HT-29 (cell line): Measurements from ENCODE around the gene DCBLD1. TPM values are rescaled to one million over a fixed set of nuclear protein-coding genes. Genes with fewer than 3 reads are reported as not detected.
"Not testable (repeated sequence)": the region's sequence is repeated elsewhere in the genome, so short reads cannot be mapped to it uniquely, and the experiment has no call there.

Source experiments
- DNase-seq: peaks from one replicate; pipeline ENCODE4 v3.0.0-alpha.2; 2015; ENCODE audit warnings: low spot score
- total RNA-seq: library from RNA; depleted of rRNA; stranded (reverse); fragments of >200 nt; shearing (Covaris generic); gene quantifications from 2 replicates; pipeline ENCODE4 v1.2.3, GENCODE V29; 2014; rRNA removed

Gene DCBLD1
- 18.8 and 24.4 TPM in 2 replicates for total RNA-seq

GRCh38 chr6:117482240-117483003 is at the start of gene DCBLD1:
Gene DCBLD1, plus strand, starts transcription at chr6:117482674. Its CDS starts 108 bp downstream, at chr6:117482782.
- DNase-seq: peak; percentile 78

GRCh38 chr6:117440706-117441525 is 41.6 kb upstream of the DCBLD1 start:
- no peak for DNase-seq

- no peak for DNase-seq
Observed at GRCh38 chr6:117441824-117442264, 40.6 kb upstream of the DCBLD1 start.

- not testable (repeated sequence) for DNase-seq
Observed at GRCh38 chr6:117442313-117442712, 40.2 kb upstream of the DCBLD1 start.

GRCh38 chr6:117444600-117444999 is 37.9 kb upstream of the DCBLD1 start:
- DNase-seq: no peak

- DNase-seq: no peak
Observed at GRCh38 chr6:117446861-117447260, 35.6 kb upstream of the DCBLD1 start.

GRCh38 chr6:117448011-117448410 is 34.5 kb upstream of the DCBLD1 start:
- no peak for DNase-seq

- DNase-seq: no peak
Observed at GRCh38 chr6:117448732-117449485, 33.6 kb upstream of the DCBLD1 start.

- peak; percentile 59 for DNase-seq
Observed at GRCh38 chr6:117449549-117450439, 32.7 kb upstream of the DCBLD1 start.

GRCh38 chr6:117451671-117452070 is 30.8 kb upstream of the DCBLD1 start:
- no peak for DNase-seq

GRCh38 chr6:117456250-117456649 is 26.2 kb upstream of the DCBLD1 start:
- DNase-seq: no peak

GRCh38 chr6:117456998-117457397 is 25.5 kb upstream of the DCBLD1 start:
- no peak for DNase-seq

GRCh38 chr6:117459204-117459944 is 23.1 kb upstream of the DCBLD1 start:
- DNase-seq: no peak

- no peak for DNase-seq
Observed at GRCh38 chr6:117463762-117464665, 18.5 kb upstream of the DCBLD1 start.

GRCh38 chr6:117464700-117465099 is 17.8 kb upstream of the DCBLD1 start:
- no peak for DNase-seq

GRCh38 chr6:117465691-117466090 is 16.8 kb upstream of the DCBLD1 start:
- no peak for DNase-seq

- DNase-seq: no peak
Observed at GRCh38 chr6:117467876-117468275, 14.6 kb upstream of the DCBLD1 start.

GRCh38 chr6:117468527-117468926 is 13.9 kb upstream of the DCBLD1 start:
- DNase-seq: not testable (repeated sequence)

GRCh38 chr6:117469356-117469755 is 13.1 kb upstream of the DCBLD1 start:
- no peak for DNase-seq
